UCSD-AML1 (cell line): Measurements from ENCODE around the gene ITGB1.
"Not testable (repeated sequence)": the region's sequence is repeated elsewhere in the genome, so short reads cannot be mapped to it uniquely, and the experiment has no call there.

Experiments
- DNase-seq: peaks from one replicate; lab custom pipeline; 2025; ENCODE audit not compliant: unreplicated experiment; lab: John Stamatoyannopoulos, UW

ITGB1 gene

GRCh38 chr10:32938554-32939061, 19.4 kb downstream of the ITGB1 start:
- no peak for DNase-seq

DNA sequence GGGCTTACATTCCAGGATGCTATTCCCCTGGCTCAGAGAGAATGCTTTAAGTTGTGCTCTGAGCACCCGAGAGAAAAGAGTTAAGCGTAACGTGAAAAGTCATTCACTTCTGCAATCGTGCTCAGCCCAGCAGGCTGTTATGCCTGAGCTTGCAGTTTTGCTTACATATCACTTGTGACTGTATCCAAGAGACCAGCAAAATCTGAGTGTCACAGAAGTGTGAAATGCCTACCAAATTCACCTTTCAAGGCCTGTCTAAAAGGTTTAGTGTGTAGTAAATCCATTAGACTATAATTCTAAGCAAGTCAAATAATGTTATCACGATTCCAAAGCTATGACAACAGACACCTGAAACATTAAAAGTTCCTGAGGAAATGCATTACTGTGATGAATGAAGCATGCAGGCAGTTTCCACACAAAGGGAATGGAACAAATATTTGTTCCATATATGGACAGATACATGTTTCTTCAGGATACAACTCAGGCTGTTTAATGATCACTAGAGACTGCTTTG, 20.1 kb downstream of the ITGB1 start:
- no peak for DNase-seq

- no peak for DNase-seq
Measured at GRCh38 chr10:32932225-32932729, 25.8 kb downstream of the ITGB1 start.

- DNase-seq: no peak
Measured at GRCh38 chr10:32931593-32931992, 26.4 kb downstream of the ITGB1 start.

DNA sequence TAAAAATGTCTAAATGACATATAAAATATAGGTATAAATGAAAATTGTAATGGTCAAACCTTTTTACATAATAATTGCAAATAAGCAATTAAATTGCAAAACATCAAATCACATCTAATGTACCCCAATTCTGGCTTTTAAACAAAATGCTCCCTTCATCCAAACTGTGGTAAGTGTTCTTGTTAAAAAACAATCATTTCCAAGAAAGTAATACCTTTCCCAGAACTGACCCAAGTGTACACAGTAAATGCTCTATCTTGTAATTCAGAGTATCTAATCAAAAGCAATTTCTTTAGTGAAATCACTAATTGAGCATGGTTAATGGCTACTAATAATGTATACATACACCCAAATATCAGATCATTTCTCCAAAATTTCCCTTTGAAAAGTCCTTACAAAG, 28.0 kb downstream of the ITGB1 start:
- no peak for DNase-seq

DNA sequence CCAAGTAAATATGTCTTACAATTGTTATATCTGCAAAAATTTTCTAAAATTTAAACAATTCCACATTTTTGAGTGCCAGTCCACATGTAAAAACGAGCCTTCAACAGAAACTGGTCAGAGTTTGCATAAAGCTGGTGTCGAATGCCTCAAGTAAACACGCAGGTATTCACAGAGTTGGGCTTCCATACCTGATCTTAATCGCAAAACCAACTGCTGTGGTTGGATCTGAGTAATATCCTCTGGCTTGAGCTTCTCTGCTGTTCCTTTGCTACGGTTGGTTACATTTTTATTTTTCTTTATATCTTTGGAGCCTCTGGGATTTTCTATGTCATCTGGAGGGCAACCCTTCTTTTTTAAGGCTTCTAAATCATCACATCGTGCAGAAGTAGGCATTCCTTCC, 28.4 kb downstream of the ITGB1 start:
- DNase-seq: no peak

DNA sequence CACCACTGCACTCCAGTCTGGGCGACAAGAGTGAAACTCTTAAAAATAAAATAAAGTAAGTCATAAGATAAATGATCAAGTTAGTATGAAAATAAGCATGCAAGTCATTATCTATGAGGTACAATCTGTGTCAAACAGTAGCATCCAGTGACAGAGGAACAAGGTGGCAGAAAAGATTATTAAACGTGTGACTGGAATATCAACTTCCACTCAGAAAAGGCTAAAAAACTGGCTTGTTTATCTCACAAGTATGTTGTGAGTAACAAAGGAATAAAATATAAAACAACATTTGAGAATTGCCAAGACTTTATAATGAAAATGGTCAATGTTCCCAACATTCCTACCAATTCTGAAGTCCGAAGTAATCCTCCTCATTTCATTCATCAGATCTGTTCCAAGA, 30.3 kb downstream of the ITGB1 start:
- DNase-seq: no peak

DNA sequence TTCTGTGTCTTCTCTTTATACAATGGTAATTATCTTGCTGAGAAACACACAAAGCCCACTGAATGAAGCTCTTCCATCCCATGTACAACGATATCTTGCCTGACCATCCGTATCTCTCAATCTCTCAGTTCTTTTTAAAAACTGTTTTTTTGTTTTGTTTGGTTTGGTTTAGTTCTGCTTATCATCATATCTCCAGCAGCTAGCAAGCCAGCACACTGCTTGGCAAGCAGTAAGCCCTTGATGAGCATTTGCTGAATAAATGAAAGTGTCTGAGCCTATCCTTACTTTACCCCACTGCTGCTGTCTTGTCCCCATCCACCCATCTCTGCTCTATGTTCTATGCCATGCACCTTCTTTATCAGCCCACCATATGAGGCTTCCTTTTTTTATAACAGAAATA, 34.2 kb downstream of the ITGB1 start:
- DNase-seq: no peak

- no peak for DNase-seq
Measured at GRCh38 chr10:32923134-32923533, 34.9 kb downstream of the ITGB1 start.

GRCh38 chr10:32922170-32922569, 35.9 kb downstream of the ITGB1 start:
- DNase-seq: no peak

DNA sequence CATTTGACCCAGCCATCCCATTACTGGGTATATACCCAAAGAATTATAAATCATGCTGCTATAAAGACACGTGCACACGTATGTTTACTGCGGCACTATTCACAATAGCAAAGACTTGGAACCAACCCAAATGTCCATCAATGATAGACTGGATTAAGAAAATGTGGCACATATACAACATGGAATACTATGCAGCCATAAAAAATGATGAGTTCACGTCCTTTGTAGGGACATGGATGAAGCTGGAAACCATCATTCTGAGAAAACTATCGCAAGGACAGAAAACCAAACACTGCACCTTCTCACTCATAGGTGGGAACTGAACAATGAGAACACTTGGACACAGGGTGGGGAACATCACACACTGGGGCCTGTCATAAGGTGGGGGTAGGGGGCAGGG, 40.2 kb downstream of the ITGB1 start:
- not testable (repeated sequence) for DNase-seq

- no peak for DNase-seq
Measured at GRCh38 chr10:32911285-32912016, 46.6 kb downstream of the ITGB1 start.

DNA sequence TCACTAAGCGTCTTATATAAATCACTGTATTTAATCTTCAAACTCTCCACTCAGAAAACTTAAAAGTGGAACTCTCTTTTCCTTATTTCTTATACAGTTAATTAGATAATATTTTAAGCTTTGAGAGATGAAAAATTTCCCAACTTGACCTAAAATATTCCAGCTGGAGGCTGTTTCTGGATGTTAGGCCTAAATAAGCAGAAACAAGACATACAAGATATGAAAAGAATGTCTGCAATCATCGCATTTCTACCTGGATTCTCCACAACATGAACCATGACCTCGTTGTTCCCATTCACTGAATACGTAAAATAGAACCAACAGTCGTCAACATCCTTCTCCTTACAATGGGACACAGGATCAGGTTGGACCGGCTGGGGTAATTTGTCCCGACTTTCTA, 48.1 kb downstream of the ITGB1 start:
- DNase-seq: not testable (repeated sequence)

DNA sequence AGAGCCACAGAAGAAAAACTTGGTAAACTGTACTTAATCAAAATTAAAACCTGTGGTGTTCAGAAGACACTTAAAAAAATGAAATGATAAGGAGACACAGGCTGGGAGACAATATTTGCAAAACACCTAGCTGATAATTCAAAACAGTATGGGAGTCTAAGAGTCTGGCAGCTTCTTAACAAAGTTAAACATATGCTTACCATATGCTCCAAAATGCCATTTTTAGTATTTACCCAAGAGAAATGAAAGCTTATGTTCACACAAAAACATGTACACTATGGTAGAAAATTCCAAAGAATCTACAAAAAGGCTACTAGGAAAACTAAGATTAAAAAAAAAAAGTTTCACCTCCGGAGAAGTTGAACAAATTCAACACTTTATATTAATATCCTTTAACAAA, 48.6 kb downstream of the ITGB1 start:
- DNase-seq: no peak

GRCh38 chr10:32906595-32906994, 51.4 kb downstream of the ITGB1 start:
- no peak for DNase-seq

DNA sequence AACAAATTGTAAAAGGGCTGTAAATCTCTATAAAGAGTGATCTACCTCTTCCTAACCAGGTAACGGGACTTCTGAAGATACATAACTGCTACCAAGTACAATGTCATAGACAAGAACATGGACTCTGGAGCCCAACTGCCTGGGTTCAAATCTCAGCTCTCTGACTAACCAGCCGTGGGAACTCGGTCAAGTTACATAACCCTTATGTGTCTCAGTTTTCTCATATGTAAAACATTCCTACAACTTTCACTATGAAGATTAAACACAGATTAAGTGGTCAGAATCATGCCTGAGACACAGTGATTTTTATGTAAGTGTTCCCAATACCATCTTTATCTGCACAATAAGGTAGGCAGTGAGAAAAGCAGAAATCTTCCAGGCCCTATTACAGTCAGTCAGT, 52.6 kb downstream of the ITGB1 start:
- no peak for DNase-seq

DNA sequence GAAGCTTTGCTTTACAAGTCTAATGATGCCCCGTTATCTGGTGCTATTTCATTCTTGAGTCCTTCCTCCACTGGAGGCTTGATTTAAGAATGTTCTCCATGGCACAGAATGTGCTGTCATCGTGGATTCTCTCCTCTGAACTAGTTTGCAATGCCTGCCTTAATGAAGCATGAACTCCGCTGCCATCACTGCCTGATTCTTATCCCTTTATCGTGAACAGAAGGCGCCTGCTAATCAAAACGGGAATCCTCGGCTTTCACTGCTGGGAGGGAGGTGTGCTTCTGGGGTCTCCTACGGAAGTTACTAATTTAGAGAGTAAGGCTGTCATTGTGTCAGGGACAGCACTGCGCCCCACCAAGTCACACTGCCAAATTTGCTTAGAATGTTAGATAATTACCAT, 56.2 kb downstream of the ITGB1 start:
- DNase-seq: no peak

GRCh38 chr10:32895200-32895968, 62.6 kb downstream of the ITGB1 start:
- DNase-seq: not testable (repeated sequence)

DNA sequence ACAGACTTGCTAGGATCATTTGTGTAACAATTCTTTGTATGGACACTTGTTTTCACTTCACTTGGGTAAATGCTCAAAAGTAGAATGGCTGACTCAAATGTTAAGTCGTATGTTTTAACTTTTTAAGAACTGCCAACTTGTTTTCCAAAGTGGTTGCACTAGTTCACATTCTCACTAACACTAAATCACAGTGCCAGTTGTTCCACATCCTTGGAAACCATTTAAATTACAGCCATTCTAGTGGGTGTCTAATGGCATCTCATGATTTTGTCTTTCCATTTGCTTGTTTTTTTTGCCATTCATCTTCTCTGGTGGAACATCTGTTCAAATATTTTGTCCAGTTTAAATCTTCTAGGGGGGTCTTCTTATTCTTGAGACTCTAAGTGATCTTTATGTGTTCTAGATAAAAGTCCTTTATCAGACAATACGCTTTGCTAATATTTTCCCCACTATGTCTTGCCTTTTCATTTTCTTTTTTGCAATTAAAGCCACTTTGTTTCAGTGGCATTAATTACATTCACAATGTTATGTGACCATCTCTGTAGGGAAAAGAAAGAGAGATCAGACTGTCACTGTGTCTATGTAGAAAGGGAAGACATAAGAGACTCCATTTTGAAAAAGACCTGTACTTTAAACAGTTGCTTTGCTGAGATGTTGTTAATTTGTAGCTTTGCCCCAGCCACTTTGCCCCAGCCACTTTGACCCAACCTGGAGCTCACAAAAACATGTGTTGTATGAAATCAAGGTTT, 63.9 kb downstream of the ITGB1 start:
- DNase-seq: no peak

DNA sequence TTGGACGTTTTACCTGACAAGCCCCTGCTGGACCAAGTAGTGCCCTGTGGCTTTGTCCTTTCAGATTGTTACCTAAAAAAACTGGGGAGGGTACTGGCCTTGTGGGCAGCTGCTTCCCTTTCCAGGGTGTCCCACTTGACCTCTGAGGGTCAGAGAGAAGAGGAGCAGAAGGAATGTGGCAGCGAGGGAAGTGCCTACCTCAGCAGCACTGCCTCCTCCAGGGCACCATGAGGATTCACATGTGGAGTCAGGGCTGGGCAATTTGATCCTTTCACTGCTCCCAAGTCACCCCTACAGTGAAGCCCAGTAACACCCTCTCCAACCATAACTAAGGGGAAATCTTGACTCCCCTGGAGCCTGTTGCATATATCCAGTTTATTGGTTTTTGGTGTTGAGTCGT, 64.6 kb downstream of the ITGB1 start:
- no peak for DNase-seq

GRCh38 chr10:32891261-32891660, 66.8 kb downstream of the ITGB1 start:
- DNase-seq: no peak
